SK-N-SH treated with all-trans-retinoic acid at 6 μM for 48 hours (cell line): Measurements from ENCODE around the gene LCE1F.

ENCODE experiments used
- CREB5 ChIP-seq: fragments of 250-450 bp; sonication (Bioruptor Pico); IDR thresholded peaks from 2 replicates; pipeline ENCODE4 v1.5.1; 2020; ENCODE audit warnings: low read depth, mild to moderate bottlenecking, moderate library complexity
- CSDC2 ChIP-seq: fragments of 250-450 bp; sonication (Bioruptor Pico); IDR thresholded peaks from 2 replicates; pipeline ENCODE4 v1.5.0; 2020; ENCODE audit warnings: mild to moderate bottlenecking, moderate library complexity
- ESRRG ChIP-seq: fragments of 250-450 bp; sonication (Bioruptor Pico); IDR thresholded peaks from 2 replicates; pipeline ENCODE4 v1.6.1; 2021; ENCODE audit warnings: mild to moderate bottlenecking
- GLIS3 ChIP-seq: fragments of 250-450 bp; sonication (Bioruptor Pico); IDR thresholded peaks from 2 replicates; pipeline ENCODE4 v1.5.0; 2020; ENCODE audit warnings: mild to moderate bottlenecking, moderate library complexity
- ISL1 ChIP-seq: fragments of 250-450 bp; sonication (Bioruptor Pico); IDR thresholded peaks from 2 replicates; pipeline ENCODE4 v2.1.2; 2022; ENCODE audit warnings: mild to moderate bottlenecking, moderate library complexity
- PATZ1 ChIP-seq: fragments of 250-450 bp; sonication (Bioruptor Pico); IDR thresholded peaks from 2 replicates; pipeline ENCODE4 v1.8.0; 2020; ENCODE audit warnings: mild to moderate bottlenecking, moderate library complexity, borderline replicate concordance
- TSHZ2 ChIP-seq: fragments of 250-450 bp; sonication (Bioruptor Pico); IDR thresholded peaks from 2 replicates; pipeline ENCODE4 v1.5.0; 2020; ENCODE audit warnings: mild to moderate bottlenecking, moderate library complexity
- ZFP3 ChIP-seq: fragments of 250-450 bp; sonication (Bioruptor Pico); IDR thresholded peaks from 2 replicates; pipeline ENCODE4 v1.5.0; 2020; ENCODE audit warnings: mild to moderate bottlenecking, moderate library complexity
- ZFP30 ChIP-seq: fragments of 450-650 bp; formaldehyde crosslinking; IDR thresholded peaks from 2 replicates; pipeline ENCODE4 v1.5.0; 2022; ENCODE audit warnings: mild to moderate bottlenecking, moderate library complexity

- no peak for TF ChIP-seq PATZ1 (CRISPR knock-in tag)
- TF ChIP-seq ZFP3: no peak
- no peak for TF ChIP-seq CREB5 (CRISPR knock-in tag)
- TF ChIP-seq GLIS3 (CRISPR knock-in tag): no peak
- TF ChIP-seq TSHZ2 (CRISPR knock-in tag): no peak
- TF ChIP-seq ESRRG (CRISPR knock-in tag): no peak
- TF ChIP-seq ISL1 (CRISPR knock-in tag): no peak
- no peak for TF ChIP-seq CSDC2 (CRISPR knock-in tag)
- TF ChIP-seq ZFP30 (CRISPR knock-in tag): no peak
These were observed 21.4 kb upstream of the LCE1F start for GRCh38 chr1:152753586-152753985.
